SKM-1 treated with dmso at 0.1 percent for 144 hours (cell line): ENCODE results near the gene MLYCD.
"Not testable (repeated sequence)": the region's sequence is repeated elsewhere in the genome, so short reads cannot be mapped to it uniquely, and the experiment has no call there.

Source experiments
- DNase-seq: peaks from one replicate; lab custom pipeline; 2025; ENCODE audit not compliant: unreplicated experiment; lab: John Stamatoyannopoulos, UW

Gene MLYCD

GRCh38 chr16:83939266-83939855 is 40.4 kb downstream of the MLYCD start:
- DNase-seq = peak; percentile 80

DNA sequence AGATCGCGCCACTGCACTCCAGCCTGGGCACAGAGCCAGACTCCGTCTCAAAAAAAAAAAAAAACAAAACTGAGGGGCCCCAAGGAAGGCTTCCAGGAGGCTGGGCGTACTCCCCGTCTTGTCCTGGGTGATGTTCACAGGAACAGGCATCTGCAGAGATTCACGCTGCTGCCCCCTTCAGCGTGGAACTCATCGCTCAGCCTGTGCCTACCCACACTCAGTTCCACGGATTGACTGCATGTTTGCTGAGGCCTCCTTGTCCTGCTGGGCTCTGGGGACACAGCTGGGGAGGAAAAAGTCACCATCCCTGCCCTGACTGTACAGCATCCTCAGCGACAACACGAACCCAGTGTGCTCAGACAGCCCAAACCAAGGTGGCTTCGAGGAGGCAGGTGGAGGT is 41.2 kb downstream of the MLYCD start:
- DNase-seq = no peak

GRCh38 chr16:83940630-83941378 is 41.9 kb downstream of the MLYCD start:
- no peak for DNase-seq

GRCh38 chr16:83941546-83941945 is 42.6 kb downstream of the MLYCD start:
- not testable (repeated sequence) for DNase-seq

- no peak for DNase-seq
Observed at GRCh38 chr16:83942074-83942473, 43.2 kb downstream of the MLYCD start.

DNA sequence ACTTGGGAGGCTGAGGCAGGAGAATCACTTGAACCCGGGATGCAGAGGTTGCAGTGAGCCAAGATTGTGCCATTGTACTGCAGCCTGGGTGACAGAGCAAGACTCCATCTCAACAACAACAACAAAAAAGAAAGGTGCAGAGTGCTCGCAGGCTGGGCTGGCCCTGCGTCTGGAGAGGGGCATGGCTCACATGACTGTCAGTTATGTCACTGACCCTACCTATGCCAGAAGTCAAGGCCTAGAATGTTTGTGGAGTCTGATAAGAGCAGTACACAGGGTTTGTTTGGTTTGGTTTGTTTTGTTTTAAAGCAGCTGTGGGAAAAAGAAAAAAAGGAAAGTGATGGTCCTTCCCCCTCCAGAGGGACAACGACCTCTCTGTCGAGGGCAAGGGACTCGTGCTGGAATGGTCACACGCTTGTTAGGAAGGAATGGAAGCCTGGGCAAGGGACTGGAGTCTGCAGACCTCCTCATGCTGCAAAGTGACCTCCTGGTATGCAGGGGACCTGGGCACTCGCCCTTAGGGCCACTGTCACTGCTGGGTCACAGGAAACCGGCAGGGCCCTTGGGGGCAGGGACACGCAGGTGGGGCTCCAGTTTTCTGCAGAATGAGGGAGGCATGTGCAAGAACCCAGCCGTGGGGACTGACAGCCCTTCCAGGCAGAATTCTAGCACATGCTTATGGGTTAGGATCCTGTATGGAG is 44.0 kb downstream of the MLYCD start:
- no peak for DNase-seq

DNA sequence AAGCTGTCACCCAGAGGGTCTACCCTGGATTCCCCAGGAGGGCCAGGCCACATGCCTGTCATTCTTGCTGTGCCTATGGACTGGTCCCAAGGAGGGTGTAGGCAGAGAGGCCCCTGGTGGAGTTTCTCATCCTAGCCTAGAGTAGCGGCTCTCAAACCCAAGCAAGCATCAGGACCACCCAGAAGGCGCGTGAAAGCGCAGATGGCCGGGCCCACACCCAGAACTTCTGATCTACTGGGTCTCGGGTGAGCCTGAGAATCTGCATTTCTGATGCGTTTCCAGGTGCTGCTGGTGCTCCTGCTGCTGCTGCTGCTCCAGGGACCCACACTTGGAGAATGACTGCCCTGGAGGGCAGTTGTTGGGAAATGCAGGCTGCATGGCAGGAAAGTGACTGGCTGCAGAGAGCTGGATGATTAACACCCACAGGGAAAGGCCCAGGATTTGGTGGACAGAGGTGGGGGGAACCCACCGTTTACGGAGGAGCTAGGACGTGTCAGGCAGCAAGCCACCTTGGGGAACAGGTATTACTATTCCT is 44.7 kb downstream of the MLYCD start:
- no peak for DNase-seq

DNA sequence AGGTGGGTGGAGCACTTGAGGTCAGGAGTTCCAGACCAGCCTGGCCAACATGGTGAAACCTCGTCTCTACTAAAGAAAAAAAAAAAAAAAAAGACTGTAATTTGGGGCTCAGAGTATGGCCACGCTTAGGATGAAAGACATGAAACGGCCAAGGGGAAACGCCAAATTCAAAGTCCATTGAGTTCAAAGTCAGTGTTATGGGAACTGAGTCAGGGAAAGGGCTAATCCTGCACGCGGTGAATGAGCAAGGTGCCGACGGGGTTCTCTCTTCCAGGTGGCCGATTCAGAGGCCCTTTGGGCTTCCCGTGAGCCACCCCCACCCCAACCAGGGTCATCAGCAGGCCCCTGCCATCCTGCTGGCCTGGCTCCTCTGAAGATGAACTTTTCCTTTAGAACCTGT is 46.7 kb downstream of the MLYCD start:
- no peak for DNase-seq

GRCh38 chr16:83946154-83946780 is 47.4 kb downstream of the MLYCD start:
- DNase-seq = no peak

DNA sequence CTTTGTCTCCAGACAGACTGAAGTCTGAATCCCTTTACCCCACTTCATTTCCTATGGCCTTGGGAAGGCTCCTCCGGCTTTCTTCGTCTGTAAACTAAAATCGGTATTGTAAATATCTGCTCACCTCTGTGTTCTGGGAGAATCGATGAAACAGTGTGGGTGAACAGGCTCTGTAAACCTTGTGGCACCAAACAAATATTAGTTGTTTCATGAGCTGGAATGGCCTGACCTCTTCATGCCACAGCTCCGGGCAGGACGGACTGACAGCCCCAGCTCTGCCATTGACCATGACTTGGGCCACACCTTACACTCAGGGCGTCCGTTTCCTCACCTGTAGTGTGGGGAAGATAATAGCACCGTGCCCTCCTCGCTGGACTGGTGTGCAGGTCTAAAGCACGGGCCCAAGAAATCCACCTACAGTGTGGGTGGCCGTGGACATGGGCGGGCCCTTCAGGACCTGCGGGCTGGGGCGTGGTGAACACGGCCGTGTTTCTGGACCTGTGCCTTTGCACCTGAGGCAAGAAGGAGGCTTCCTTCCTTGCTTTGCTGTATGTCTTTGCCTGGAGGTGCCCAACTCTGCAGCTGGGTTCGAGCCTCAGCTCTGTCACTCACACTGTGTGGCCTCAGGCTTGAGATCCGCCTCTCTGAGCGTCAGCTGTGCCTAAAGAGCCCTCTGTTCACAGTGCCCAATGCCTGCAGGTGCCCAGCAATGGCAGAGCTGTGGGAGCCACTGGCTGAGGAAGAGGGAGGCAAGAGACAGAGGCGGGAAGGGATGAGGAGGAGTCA is 48.1 kb downstream of the MLYCD start:
- DNase-seq = no peak

GRCh38 chr16:83947642-83948234 is 48.8 kb downstream of the MLYCD start:
- no peak for DNase-seq

DNA sequence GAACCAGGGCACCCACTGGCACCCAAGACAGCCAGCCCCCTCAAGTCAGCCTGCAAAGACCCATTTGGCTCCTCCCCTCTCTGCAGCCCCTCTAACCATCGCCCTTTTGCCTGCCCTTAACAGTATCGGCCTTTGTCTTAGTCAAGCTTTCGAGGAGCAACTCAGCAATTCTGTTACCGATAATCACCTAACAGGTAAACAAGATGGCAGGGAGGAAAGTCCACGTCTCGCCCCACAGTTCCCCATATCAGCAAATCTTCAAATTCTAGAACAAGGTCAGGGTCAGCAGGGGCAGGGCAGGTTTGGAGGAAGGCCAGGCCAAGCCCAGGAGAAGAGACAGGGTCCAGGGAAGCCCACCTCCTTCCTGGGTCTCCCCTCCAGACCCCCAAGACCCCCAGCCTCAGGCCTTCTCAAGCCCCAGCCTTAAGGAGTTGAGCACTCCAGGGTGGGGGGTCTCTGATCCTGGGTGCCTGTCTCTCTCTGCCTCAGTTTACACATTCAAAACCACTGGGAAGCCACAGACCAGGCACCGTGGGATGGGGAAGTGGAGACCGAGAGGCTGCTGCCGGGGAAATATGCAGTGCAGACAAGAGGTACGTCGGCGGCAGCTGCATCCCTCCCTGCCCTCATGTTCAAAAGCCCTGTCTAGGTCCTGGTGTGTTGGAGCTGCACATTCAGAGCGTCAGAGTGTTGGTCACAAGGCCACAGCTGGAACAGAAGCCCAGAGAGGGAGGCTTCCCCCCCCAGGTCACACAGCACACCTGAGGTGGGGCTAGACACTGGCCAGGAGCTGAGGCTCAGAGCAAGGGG is 50.2 kb downstream of the MLYCD start:
- no peak for DNase-seq

GRCh38 chr16:83949724-83950001 is 50.7 kb downstream of the MLYCD start:
- DNase-seq = no peak

DNA sequence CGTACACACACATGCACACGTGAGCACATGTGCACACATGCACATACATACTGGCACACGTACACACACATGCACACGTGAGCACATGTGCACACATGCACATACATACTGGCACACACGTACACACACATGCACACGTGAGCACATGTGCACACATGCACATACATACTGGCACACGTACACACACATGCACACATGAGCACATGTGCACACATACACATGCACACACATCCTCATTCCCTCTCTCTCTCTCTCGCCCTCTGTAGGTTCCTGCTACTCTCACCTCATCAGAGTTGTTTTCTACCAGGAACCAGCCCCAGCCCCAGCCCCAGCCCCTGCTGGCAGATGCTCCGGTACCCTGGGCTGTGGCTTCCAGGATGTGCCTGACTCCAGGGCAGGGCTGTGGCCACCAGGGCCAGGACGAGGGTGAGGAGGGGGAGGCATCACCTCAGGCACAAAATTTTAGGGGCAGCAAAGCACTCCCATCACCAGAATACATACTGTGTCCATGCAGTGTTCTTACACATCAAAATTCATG is 52.0 kb downstream of the MLYCD start:
- not testable (repeated sequence) for DNase-seq

- DNase-seq = no peak
Observed at GRCh38 chr16:83951544-83951943, 52.6 kb downstream of the MLYCD start.

DNA sequence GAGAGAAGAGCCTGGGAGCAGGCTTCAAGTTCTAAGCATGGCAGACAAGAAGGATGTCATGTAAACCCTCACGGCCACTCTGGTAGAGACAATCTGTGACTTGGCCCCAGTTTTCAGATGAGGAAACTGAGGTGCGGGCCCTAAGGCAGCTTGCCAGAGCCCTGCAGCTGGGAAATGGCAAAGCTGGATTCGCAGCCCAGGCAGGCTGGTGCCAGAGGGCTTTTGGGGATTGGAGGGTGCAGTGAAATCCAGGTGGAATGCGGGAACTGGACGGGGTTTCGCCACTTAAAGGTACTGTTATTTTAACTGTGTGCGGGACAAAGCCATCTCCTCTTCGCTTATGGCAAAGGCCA is 53.6 kb downstream of the MLYCD start:
- DNase-seq = no peak

DNA sequence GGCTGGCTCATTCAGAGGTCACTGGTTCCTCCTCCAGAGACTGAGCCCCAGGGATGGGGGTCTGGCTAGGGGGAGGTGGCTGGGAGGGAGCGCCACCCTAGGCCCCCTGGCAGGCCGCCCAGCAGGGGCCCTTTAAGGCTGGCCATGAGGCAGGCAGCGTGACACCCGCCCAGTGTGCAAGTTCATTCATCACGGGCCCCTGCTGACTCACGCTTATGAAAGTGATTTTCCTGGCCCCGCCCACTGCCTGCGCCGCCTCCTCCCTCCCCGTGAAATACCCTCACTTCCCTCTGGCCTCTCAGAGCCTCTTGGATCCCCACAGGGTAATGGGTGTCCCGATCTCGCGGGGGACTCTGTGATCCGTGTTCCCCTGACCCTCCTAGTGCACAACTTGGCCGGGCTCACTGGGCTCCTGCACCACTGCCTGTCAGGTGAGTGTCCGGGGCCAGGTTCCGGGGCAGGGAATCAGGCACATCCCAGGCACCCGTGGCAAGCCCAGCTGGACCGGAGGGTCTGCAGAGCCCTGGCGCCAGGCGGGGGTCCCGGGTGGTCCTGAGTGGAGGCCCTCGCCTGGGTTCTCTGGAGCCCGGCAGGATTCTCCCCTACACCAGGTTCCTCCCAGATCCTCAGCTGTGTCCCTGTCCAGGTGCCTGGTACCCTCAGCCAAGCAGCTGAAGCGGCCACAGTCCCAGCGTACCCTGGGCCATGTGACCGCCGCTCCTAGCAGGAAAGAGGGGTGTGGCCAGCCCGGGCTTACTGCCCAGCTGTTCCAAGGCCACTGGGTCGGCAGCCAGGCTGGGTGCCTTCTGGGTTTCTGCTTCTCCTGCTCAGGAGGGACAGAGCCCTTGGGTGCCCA is 54.3 kb downstream of the MLYCD start, which contains the start of gene OSGIN1:
Gene OSGIN1 (plus strand): TSS at position 301 of the 856 bp plus-strand sequence. CDS start 4,432 bp downstream, outside the sequence.
- DNase-seq = peak; percentile 91

DNA sequence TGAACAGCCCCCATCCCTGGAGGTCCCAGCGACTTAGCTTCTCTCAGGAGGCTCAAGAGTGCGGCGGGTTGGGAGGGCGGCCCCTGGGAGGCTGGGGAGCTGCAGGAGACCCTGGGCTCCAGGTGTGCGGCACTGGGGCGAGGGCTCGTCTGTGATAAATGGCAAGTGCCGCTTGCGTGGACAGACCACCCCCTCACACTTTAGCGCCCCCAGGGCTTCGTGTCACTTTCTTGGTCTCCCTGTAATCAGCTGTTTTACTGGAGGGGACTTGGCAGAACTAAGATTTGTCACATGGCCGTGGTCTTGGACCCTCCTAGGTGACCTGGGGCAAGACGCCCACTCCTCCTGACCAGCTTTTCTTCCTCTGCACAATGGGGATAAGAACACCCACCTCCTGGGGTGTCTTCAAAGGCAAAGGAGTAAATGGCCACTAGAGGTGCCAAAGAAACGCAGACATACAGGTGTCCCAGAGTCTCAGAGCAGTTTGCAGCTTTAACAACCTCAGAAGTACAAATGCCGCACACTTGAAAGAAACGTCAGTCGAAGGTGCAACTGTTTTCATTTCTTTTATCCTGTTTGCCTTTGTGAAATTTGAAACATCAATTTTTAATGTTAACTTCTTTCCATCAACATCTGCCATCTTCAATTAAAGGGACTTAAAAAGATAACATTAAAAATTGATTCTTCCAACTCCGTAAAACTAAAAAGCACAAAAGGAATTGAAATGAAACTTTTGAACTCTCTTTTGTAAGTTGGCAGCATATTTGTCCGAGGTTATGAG is 55.1 kb downstream of the MLYCD start:
- DNase-seq = peak; percentile 53
